ENCODE results near the gene ARRB1.
"Not testable (repeated sequence)": the region's sequence is repeated elsewhere in the genome, so short reads cannot be mapped to it uniquely, and the experiment has no call there.

ARRB1 gene

DNA sequence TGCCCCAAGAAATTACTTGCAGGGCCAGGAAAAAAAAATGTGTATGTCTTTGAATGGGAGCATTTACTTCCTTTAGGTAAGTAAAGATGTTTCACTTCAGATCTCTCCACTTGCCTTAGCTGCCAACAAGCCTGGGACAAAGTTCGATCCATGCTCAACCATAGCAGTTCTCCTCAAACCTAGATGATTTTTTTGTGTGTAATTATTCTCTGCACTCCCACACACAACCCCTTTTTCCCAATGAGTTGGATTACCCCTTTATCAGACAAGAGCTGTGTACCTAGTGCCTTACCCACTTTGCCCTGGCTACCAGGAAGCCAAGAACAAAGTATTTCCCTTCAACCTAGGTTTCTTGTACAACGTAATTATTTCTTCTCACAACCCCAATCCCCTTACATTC, 75.3 kb downstream of the ARRB1 start:
- DNase-seq (ENCODE audit: low read depth, low spot score): no peak

DNA sequence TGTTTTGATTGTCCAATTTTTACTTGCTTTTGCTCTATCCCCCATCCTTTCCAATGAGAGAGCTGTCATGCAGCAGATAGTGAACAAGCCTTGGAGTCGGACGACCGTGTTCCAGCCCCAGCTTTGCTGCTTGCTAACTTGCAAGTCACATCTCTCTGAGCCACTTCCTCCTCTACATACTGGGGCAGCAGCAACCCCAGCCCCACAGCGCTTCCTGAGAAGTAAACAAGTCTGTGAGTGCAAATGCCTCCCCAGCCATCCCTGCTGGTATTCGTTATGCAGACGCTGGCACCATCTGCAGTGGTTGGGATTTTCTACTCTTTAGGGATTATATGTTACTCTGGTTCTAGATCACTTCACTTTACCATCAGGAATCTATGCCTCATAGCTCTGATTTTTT, 75.9 kb downstream of the ARRB1 start:
- no peak for DNase-seq (ENCODE audit: low read depth, low spot score)

GRCh38 chr11:75274716-75275115, 76.7 kb downstream of the ARRB1 start:
- not testable (repeated sequence) for DNase-seq (ENCODE audit: low read depth, low spot score)

DNA sequence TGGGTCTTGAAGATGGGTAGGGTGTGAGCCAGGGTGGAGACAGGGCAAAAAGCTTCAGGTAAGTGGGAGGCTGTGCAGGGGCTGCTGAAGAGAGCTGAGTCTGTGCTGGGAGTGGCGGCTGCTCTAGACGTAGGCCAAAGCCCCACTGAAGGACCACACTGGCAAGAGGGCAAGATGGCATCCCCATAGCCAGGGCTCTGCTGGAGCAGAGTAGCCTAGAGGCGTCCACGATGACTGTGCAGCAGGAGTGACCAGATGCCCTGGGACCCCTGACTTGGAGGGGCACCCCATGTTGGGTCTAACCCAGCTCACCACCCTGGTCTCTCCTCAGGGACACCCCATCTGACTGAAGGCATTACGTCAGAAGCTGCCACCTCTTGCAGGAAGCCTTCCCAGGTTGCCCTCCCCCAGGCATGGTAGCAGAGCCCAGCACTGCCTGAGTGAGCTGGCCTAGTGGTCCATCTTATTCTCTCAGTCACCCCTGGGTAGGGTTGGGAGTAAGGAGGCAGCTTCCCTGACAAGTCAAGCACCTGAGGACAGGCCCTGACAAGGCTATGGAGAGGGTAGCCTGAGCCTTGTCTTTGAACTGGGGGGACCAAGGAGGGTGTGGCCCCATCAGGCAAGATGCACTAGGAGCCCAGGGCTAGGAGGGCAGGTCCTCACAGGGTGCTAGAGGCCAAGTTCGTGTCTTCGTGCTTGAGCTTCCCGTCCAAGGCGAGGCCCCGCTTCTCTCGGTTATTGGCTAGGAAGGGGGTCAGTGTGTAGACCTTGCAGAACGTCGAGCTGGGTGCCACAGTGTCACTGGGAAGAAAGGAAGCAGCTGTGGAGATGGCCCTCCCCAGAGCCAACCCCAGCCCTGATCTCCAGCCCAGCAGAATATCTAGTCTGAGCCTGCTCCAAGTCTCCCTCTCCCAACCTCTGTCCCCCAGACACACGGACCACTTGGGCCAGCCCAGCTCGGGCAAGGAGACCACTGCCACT, 77.8 kb downstream of the ARRB1 start:
- no peak for DNase-seq (ENCODE audit: low read depth, low spot score)

GRCh38 chr11:75272821-75273301, 78.6 kb downstream of the ARRB1 start:
- no peak for DNase-seq (ENCODE audit: low read depth, low spot score)

DNA sequence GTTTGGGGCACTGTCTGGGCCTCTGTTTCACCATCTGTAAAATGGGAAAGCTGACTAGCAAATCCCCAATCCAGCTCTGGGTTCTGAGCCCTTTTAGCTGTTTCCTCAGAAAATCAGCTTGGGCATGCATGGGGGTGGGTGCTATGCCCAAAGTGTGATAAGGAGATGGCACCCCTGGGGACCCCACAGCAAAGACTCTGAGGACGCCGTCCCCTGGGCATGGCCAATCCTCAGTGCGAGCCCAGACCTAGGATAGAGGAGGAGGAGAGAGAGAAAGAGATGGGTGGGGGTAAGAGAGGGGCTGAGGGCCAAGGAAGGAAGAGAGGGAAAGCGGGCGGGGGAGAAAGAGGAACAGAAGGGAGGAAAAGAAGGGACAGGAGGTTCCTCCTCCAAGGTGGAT, 79.1 kb downstream of the ARRB1 start:
- no peak for DNase-seq (ENCODE audit: low read depth, low spot score)

DNA sequence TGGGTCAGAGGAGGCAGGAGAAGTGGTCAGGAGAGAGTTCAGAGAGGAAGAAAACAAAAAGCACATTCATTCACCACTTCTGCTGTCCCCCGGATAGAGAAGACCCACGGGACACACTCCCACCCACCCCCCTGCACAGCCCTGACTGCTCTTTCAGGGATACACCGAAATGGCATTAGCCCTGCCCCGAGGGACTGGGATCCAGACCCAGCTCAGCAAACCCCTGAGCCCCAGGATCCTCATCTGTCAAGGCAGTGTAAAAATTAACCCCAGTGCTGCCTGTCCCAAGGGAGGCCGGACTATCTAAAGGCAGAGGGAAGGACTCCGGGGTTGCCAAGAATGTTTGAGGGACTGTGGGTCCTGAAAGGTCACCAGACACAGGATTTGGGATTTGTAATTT, 79.7 kb downstream of the ARRB1 start:
- DNase-seq (ENCODE audit: low read depth, low spot score): no peak

GRCh38 chr11:75270896-75271418, 80.5 kb downstream of the ARRB1 start:
- no peak for DNase-seq (ENCODE audit: low read depth, low spot score)

GRCh38 chr11:75269896-75270295, 81.6 kb downstream of the ARRB1 start:
- no peak for DNase-seq (ENCODE audit: low read depth, low spot score)

- no peak for DNase-seq (ENCODE audit: low read depth, low spot score)
Observed at GRCh38 chr11:75269367-75269660, 82.1 kb downstream of the ARRB1 start.

DNA sequence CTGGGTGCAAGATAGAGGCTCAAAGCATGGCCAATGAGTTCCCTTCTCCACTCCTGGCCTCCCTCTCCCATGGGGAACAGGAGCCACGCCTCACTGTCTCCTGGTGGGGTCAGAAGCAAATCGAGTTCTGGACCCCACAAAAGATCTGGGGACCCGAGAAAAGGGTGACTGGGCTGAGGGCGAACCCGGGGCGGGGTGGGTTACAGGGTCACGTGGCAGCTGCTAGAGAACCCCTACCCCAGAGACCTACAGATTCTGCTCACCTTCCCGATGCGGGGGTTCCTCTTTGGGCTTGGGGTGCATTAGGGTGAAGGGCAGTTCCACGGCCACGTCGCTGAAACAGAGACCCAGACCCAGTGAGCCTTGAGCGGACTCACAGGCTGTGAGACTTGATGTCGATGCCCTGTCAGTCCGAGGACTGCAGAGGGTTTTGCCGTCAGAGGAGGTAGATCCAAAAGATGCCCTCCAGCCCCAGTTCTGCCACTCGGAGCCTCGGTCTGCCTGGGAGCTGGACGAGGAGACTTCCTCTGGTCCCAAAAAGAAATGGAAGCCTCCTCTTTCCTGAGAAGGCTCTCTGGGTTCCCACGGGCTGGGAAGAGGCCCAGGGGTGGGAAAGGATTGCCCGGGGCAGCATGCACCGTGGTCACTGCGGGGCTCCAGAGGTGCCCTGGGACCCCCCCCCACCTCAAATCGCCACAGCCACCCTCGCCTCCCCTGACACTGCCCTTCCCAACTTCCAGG, 82.7 kb downstream of the ARRB1 start:
- no peak for DNase-seq (ENCODE audit: low read depth, low spot score)

DNA sequence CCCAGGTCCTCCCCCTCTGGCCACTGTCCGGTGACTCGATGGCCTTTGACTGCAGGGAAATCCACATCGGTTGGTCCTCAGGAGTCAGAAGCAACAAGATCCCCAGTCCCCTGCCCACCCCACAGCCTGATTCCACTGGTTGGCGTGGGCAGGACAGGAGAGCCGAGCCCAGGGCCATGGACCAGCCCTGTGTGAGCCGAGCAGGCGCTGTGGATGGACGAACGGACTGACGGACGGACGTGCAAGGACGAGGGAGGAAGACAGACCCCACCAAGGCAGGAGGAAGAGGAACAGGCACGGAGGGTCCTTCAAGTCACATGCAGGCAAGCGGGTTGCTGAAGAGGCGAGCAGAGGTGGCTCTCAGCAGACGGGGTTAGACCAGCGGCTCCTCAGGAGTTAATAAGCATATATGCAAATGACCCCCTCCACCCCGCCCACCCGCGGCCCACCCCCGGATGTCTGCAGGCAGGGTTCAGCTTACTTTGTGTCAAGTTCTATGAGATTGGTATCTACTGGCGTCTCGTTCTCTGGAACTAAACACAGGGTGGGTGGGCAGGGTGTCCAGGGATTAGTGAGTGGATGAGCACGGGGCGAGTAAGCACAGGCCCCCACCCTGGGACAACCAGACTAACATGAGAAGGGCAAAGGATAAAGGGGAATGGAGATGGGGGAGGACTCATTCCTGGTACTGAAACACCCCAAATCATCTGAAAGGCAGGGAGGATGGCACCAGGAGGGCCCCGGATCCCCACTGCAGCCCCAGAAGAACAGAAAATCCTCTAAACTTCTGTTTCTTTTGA, 84.1 kb downstream of the ARRB1 start:
- no peak for DNase-seq (ENCODE audit: low read depth, low spot score)

DNA sequence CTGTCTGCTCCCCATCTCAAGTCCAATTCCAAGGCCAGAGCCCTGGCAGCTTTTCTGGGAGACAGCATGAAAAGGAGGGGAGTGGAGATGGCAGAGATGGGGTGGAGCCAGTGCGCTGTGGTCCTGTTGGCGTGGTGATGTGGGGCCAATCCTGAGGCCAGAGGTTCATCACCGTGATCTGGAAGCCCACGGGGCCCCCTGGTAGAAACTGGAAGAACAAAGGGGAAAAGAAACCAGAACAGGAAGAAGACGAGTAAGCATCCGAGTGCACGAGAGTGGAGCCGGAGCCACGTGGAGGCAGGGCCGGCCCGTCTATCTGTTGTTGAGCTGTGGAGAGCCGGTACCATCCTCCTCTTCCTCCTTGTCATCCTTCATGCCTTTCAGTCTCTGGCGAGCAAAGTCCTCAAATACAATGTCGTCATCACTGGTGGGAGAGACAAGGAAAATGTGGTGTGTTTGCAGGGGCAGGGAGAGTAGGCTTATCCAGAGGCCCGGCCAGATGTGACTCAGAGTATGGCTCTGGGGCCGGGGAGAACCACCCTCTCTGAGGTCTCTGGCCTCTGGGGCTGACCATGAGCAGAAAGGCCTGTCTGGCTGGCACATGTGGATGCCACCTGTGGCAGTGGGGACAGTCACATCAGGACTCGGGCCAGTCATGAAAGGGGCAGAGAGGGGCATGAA, 85.5 kb downstream of the ARRB1 start:
- DNase-seq (ENCODE audit: low read depth, low spot score): no peak

GRCh38 chr11:75264971-75265370, 86.5 kb downstream of the ARRB1 start:
- no peak for DNase-seq (ENCODE audit: low read depth, low spot score)

- DNase-seq (ENCODE audit: low read depth, low spot score): no peak
Observed at GRCh38 chr11:75264356-75264755, 87.1 kb downstream of the ARRB1 start.

DNA sequence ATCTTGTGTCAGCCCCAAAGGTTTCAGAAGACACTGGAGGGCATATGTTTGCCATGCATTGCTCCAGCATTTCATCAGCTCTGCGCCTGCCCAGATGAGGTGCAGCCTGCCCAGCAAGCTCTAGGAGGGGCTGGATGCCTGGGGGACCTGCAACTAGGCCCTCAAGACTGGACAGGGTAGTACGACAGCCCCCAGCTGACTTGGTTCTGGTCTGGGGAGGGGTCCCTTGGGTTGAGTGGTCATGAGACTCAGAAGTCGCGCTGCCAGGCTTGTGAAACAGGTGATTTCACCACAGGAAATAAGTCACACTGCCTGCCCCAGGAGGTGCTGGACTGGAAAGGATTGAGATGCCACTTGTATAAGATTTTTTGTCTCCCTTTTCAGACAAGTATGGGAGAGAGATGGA, 87.5 kb downstream of the ARRB1 start:
- DNase-seq (ENCODE audit: low read depth, low spot score): no peak

DNA sequence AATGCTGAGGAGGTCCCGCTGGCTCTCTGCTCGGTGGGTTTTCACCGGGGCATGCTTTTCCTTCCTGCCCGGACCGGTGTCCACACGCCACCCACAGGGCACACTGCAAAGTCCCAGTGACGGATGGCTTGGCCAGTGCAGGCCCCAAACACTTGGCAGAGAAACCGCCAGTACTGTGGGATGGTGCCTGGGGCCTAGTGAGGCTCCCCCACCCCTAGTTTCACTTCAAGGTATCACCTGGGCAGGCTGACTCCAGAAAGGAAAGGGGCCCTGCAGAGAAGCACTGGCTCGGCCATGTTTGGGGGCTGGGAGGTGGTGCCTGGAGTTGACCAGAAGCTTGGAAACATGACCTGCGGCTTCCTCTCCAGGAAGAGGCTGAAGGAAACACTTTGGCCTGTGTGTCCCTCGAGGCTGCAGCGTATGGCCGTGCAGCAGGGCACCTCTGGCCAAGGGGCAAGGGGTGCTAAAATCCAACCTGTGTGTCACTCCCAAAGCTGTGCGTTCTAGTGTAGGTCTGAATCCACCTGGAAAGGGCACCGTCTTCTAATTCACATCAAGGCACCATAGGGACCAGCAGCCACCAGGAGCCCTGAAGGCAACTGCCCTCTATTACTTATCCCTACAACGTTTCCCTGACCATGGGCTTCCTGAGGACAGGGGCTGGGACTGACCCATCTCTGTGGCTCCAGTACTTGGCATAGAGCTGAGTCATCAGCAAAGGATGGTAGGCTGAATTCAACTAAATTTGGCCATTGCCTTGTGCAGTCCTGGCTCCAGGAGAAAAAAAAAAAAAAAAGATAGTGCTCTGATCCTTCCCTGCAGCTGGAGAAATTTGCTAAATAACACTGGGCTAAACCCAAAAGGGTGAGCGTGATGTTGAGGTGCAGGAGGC, 88.3 kb downstream of the ARRB1 start:
- DNase-seq (ENCODE audit: low read depth, low spot score): no peak

DNA sequence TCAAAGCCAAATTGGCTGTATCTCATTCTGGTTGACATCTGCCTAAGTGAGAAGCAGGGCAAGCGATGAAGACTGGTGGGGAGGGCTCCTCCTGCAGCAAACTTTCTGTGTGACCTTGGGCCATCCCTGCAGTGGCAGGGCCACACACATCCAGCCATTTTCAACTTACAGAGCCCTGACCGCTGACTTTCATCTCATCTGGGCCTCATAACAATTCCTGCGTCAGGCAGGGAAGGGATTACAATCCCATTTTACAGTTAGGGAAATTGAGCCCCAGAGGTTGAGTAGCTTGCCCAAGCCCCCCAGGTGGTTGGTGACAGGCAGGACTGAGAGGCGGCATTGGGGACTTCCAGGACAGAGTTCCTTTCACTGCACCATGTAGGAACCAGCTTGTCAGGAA, 89.0 kb downstream of the ARRB1 start:
- no peak for DNase-seq (ENCODE audit: low read depth, low spot score)

DNA sequence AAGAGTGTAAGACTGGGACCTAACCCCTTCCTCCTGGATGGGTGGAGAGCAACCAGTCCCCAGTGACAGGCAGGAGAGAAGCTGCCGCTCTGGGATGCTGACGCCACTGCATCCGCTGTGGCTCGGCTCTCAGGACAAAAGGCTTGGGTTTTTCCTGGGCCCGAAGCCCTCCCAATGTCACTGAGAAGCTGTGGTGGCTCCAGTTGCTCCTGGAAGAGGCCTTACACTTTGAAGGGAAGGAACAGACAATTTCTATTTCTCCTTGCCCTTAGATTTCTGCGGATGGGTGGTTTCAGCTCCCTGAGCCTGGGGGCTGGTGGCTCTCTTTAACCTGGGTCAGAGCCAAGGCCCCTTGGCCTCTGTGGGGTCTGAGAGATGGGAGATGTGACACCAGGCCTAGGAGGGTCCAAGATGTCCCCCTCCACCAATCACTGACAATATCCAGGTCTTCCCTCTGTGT, 89.5 kb downstream of the ARRB1 start:
- no peak for DNase-seq (ENCODE audit: low read depth, low spot score)
